ENCODE data around the gene FOXP4.

The FOXP4 gene

GRCh38 chr6:41519745-41520699, 26.2 kb upstream of the FOXP4 start:
- no peak for DNase-seq (ENCODE audit: low read depth)

DNA sequence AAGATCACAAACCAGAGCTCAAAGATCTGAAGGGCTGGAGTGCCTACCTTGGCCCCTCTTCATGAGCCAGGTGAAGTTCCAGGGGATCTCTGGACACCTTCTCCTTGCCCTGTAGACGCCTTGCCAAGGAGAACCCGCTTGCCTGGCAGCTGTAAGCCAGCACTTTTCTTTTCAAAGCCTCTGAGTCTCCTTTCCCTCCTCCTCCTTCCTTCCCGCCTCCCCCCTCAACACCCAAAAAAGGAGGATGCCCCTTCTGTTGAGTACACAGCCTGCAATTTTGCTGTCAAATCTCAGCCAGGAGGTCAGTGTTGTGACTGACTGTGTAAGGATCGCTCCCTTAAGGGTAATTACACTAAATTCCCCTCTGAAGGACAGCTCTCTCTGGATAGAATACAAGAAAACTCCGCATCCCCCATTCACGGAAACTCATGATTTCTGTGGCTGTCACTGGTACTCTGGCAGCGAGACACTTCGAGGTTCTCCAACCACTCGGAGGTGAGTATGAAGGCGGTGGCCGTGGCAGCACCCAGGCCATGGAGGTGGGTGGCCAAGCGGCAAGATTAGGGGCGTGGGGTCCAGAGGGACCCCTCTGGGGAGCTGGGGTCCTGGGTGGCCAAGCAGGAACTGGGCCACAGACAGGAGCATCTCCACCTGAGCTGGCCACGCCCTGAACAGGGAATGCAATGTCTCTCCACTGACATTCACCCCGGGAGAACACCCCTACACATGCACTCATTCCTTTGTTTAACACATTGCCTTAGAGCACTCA, 23.2 kb upstream of the FOXP4 start:
- no peak for DNase-seq (ENCODE audit: low read depth)

GRCh38 chr6:41523915-41524633, 22.1 kb upstream of the FOXP4 start:
- no peak for DNase-seq (ENCODE audit: low read depth)

DNA sequence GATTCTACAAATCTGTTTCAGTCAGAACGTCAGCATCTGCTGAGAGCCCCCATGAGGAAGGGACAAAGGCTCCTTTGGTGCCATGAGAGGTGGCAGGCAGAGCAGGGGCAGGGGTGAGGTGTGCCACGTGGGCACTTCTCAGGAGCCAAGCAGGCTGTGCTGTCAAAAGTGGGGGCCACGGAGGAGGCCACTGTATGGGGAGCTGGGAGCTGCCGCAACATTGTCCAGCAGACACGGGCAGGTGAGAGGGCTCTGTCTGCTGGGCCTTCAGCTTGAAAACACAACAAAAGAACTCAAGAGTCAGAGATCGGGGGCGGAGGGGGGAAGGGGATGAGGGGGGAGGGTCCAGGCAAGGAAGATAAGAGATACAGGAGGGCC, 21.6 kb upstream of the FOXP4 start:
- no peak for DNase-seq (ENCODE audit: low read depth)

DNA sequence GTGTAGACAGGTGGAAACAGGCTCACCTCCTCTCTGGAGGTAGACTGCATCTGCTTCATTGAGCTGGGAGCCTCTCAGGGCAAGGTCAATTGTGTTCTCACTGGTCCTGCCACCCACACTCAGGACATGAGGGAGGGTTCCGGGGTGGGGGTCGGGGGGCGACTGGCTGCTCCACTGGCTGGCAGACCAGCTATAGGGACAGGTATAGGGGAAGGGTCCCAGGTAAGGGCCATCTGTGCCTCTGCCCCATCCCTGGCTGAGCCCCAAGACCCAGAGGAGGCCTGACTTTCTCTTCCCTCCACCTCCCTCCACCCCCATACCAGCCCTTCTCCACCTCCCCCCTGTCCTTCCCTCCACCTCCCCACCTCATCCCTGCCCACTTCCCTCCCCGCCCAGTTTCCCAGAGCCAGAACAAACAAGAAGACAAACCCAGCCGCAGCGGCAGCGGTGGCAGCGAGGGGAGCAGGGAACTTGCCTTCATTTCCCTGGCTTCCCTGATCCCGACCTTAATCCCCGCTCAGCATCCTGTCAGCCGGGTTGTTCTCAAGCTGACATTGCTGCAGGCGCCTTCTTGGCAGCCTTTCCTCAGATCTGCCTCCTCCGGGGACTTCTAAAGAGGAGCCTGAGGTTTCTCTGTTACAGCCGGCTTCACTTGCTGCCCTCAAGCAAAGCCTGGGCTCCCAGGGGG, 18.3 kb upstream of the FOXP4 start:
- no peak for DNase-seq (ENCODE audit: low read depth)

DNA sequence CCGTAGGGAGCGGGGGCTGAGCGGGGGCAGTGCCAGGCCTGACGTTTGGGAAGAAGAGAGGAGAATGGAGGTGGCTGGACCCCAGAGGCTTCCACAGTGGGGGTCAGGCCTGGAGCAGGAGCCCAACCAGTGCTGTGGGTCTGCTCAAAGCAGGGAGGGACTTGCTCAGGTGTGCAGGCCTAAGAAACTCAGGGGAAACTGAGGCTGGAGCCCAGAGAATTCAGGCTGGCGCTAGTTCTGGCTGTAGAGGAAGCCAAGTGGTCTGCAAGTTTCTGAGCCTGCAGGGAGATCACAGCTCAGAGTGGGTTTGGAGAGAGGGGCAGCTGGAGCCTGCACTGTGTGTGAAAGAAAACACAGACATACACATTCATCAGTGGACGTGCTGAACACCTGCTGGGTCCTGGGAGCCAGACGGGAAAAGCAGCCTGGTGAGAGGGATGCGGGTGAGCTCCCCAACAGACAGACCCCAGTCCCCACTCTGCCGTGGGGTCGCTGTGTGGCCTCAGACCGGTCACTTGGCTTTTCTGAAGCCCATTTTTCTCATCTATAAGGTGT, 17.7 kb upstream of the FOXP4 start:
- no peak for DNase-seq (ENCODE audit: low read depth)

GRCh38 chr6:41529049-41529448, 17.1 kb upstream of the FOXP4 start:
- no peak for DNase-seq (ENCODE audit: low read depth)

GRCh38 chr6:41529970-41530369, 16.2 kb upstream of the FOXP4 start:
- DNase-seq (ENCODE audit: low read depth), result no peak

GRCh38 chr6:41530476-41530875, 15.7 kb upstream of the FOXP4 start:
- no peak for DNase-seq (ENCODE audit: low read depth)

- no peak for DNase-seq (ENCODE audit: low read depth)
Observed at GRCh38 chr6:41531016-41531415, 15.2 kb upstream of the FOXP4 start.

DNA sequence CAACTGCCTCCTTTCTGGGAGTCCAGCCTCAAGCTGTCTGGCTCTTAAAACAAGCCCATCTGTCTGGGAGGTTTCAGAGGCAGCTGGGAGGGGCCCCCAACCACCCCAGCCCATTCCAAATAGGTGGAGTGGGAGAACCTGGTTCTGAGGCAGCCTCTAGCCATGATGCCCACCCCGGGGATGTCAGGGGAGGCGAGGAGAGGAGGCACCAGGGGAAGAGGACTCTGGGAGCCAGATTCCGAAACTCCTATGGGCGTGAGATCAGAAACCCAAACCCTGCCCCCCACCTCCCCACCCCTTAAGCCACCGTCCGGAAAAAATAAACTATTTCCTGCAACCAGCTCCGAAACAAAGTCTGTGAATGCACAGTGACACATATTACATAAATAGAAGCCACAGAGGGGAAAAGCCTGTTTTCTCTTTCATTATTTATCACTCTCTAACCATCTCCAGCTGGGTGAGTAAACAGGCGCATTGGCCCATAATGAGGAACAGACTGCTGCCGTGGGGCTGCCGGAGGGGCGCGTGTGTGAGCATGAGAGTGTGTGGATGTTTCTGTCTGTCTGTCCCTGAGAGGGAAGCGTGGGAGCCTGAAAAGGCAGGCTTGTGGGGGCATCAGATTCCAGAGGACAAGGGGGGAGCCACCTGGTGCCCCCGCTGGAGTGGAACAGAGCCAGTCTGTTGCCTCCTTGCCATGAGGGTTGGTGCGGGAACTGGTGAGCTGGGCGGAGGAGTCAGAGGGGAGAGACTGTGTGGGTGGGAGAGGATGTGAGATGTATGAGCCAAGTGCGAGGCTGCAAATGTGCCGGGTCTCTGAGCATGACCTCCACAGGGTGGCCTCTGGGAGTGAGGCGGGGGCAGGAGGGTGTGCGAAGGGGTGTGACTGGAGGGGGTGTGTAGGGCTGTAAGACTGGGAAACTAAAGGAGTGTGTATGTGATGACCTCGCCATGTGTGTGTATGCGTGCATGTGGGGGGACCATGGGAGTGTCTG, 14.3 kb upstream of the FOXP4 start:
- DNase-seq (ENCODE audit: low read depth), result peak; percentile 27

DNA sequence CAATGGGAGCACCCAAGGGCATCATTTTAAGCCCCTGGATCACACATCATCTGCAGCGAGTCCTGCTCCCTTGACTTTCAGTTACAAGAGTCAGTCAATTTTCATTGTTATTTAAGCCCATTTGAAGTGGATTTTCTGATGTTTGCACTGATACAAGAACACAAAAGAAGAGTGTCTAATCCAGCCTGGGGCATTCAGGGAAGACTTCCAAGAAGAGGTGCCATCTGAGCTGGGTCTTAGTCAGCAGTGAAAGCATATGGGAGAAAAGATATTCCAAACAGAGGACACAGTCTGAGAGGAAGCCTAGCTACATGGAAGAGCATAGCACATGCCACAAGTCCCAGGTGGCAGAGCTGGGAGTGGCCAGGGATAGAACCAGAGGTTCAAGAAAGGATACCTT, 10.4 kb upstream of the FOXP4 start:
- no peak for DNase-seq (ENCODE audit: low read depth)

DNA sequence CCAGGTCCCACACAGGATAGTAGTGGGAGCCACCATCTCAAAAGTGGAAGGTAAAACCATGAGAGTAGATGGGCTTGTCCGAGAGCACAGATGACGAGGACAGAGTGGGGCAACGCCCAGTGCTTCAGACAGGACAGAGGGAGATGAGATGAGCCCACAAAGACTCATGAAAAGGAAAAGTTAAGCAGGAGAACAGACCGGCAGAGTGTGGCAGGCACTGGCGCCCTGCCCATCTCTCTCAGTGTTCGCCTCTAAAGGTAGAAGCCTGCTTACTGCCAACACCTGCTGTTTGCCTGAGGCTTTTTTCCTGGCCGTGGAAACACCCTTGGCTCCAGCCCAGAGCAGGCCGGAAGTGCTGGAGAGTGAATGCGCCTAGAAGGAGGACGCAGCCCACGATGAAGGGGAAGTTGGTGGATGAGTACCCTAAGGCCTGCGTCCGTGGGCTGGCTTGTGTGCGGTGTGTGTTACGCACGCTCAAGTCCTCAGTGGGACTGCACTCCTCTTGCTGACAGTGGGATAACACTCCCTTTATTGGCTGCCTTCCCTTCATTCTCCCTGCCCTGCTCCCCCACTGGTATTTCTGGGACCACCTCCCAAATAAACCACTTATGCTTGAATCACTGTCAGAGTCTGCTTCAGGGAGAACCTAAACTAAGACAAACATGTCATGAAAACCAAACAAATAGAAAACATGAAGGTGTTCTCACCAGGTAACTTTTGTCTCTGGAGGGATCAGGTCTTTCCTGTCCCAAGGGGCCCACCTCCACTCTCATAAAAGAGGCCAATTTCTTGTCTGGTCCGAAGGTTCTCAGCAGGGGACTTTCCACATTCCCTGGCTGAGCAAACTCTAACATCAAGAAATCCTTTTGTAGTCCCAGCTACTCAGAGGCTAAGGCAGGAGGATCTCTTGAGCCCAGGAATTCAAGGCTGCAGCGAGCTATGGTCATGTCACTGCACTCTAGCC, 9.1 kb upstream of the FOXP4 start:
- DNase-seq (ENCODE audit: low read depth), result no peak

DNA sequence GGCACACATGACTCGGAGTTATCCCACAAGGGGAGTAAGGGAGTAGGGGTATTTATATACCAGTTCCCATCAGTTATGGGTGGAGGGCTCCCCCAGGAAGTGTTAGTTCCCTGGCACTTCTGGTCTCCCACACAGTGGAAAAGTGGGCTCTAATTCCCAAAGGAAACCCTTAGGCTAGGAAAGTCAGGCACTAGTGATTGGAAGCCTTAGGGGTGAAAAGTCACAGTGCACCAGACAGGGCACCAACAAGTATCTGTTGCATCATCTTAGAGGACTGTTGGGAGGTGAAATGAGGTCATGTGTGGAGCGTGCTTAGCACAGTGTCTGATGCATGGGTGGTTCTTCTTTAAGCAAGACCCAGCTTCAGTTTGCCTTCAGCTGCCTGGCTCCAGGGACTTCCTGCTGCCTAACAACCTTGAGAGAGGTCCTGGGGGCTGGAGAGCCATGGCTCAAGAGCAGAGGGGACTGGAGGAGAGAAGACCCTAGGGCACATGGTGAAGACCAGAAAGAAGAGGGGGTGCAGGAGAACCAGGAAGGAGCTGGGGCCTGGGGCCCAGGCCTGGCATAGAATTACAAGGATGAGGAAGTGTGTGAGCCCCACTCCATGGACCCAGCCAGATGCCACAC, 7.5 kb upstream of the FOXP4 start:
- DNase-seq (ENCODE audit: low read depth), result no peak

- DNase-seq (ENCODE audit: low read depth), result no peak
Observed at GRCh38 chr6:41539204-41539603, 7.0 kb upstream of the FOXP4 start.

GRCh38 chr6:41541364-41541763, 4.8 kb upstream of the FOXP4 start:
- DNase-seq (ENCODE audit: low read depth), result no peak

DNA sequence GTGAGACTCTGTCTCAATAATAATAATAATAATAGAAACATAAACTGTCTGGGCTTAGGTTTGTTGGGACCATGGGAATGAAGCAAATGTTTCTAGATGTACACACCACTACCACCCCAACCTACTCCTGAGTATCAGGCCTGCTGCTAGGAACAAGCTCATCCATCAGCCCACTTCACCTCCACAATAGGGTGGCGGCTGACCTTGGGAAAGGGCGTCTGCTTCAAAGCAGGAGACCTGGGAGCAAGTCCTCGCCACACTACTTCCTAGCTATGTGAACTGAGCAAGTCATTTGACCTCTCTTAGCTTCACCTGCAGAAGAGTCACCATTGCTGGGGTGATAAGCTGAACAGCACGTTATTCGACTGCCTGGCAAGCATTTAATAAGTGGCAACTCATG, 3.1 kb upstream of the FOXP4 start:
- no peak for DNase-seq (ENCODE audit: low read depth)

GRCh38 chr6:41545247-41545702, 906 bp upstream of the FOXP4 start:
- no peak for DNase-seq (ENCODE audit: low read depth)

- DNase-seq (ENCODE audit: low read depth), result peak; percentile 33
Observed at GRCh38 chr6:41546475-41546865, 289 bp downstream of the FOXP4 start.
